NCI-H2029 (cell line): ENCODE data around the gene FRMD4A.

Experiments used
- DNase-seq: peaks from one replicate; lab custom pipeline; 2025; lab: John Stamatoyannopoulos, UW

Gene FRMD4A

GRCh38 chr10:14016011-14016536, 314.6 kb downstream of the FRMD4A start:
- DNase-seq, result no peak

GRCh38 chr10:14014423-14014822, 316.3 kb downstream of the FRMD4A start:
- DNase-seq, result no peak

GRCh38 chr10:14010769-14011574, 319.8 kb downstream of the FRMD4A start:
- no peak for DNase-seq

DNA sequence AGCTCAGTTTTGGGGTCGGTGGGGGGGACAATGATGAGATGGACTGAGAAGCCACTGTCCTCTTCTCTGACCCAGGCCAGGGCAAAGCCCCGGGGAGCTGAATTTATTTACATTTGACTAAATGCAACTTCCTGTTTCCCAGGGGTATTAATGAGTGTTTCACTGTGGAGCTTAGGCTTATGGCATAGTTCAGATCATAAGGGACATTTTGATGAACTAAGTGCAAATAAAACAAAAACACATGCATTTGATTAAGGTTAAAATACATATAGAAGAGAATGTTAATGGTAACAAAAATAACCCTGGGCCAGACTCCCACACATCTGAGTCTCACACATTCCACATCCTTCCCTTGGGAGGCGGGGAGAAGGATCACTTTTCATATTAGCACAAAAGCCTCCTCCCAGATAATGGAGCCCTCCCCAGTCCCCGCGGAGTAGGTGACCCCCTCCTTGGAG, 320.6 kb downstream of the FRMD4A start:
- DNase-seq, result no peak

DNA sequence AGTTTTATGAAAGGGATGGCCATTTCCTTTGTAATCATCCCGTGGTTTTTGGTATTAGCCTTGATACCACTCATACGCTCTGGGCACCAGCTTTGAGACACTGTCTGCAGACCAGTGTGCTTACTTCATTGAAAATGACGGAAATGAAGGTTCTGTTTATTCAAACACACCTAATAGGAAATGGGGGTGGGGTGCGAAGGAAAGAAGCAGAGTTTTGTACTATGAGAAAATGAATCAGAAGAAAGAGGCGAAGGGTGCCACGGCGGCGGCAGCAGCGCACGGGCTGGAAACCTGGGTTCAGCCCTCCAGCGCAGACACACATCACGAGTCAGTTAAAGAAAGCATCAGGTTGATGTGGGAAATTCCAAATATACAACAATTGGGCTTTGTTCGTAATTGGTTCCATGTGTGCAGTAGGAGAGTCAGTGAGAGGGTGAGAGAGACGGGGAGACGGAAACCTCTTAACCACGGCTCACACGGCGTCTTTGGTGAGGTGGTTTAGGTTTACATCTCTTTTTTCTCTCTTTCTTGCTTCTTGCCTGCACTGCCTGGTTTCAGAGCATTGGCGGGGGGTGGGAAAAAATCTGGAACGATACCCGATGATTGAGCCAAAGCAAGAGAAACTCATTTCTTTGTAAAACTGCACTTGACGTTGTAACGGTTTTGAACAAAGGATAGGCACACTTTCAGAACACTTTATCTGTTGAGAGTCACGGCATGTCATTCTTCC, 321.2 kb downstream of the FRMD4A start:
- DNase-seq, result no peak

GRCh38 chr10:14008740-14009080, 322.0 kb downstream of the FRMD4A start:
- DNase-seq, result no peak

GRCh38 chr10:14004536-14004935, 326.2 kb downstream of the FRMD4A start:
- no peak for DNase-seq

DNA sequence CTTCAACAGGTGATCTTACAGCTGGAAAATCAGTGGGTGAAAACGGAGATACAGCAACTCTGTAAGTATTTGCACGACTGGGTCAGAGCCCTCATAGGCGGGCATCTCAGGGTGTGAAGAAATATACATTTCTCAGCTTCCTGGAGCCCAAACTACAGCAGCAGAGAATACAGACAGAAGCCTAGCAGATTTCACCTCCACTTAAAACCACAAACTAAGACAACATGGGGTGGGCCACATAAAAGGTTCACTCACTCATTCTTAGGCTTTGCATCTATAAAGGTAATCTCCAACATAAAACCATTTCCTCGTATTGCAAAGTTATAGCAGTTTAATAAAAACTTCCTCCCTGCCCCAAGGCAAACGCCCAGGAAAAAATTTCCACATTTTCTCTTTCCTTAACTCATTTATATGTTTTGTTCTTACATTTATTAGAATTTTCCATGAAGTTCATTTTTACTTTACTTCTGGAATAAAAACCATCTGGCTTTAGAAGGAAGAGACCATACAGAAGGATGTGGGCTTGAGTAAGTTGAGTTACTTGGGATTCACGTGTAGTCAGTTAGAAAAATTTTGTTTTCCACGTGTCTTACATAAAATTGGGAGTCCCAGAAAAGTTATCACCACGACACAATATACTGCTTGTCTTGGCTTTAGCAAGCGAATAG, 327.1 kb downstream of the FRMD4A start:
- no peak for DNase-seq

- no peak for DNase-seq
Observed at GRCh38 chr10:14001298-14002040, 329.3 kb downstream of the FRMD4A start.

DNA sequence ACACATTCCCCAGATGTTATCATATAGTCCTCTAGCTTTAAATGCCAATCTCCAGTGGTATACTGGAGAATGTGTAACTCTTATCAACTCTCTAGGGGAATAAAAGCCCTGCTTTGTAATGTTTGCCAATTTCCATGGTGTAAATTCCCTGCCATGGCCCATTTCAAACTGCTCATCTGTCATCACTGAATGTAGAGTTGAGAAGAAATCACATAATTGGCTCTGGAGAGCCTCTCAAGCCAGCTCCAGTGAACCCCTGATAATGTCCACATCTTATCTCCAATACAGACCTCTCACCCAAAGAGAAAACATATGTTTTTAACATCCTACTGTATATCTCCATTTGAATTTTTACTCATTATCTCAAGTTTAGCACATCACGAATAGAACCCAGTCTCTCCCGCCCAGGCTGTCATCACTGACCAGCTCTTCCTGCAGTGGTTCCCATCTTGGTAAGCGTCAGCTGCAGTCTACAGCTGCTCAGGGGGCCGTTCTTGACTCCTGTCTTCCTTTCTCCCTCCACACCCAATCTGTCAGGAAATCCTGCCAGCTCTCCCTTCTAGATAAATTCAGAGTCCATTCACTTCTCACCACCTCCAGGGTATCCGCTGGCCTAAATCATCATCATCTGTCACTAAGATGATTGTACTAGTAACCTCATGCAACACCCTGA, 332.4 kb downstream of the FRMD4A start:
- no peak for DNase-seq

- DNase-seq, result no peak
Observed at GRCh38 chr10:13997650-13998049, 333.1 kb downstream of the FRMD4A start.

GRCh38 chr10:13994932-13995331, 335.8 kb downstream of the FRMD4A start:
- no peak for DNase-seq

GRCh38 chr10:13993673-13994089, 337.0 kb downstream of the FRMD4A start:
- DNase-seq, result no peak

GRCh38 chr10:13993169-13993568, 337.6 kb downstream of the FRMD4A start:
- no peak for DNase-seq

GRCh38 chr10:13991353-13991752, 339.4 kb downstream of the FRMD4A start:
- no peak for DNase-seq

DNA sequence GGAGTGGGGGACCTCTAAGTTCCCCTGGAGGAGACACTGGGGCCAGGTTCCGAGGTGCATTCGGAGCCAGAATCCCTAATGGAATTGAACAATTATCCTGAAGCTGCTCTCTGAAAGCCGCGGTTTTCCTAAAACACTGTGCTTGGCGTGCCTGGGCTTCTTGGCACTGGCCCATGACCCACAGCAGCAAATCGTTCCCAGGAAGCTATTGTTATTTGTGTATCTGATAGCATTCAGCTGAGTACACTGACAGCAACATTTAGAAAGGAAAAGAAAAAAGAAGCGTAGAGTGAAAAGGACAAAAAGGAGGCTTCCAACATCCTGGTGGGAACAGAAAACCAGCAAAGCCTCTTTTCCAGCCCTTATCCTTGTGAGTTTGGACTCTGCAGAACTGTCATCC, 339.8 kb downstream of the FRMD4A start:
- DNase-seq, result no peak

DNA sequence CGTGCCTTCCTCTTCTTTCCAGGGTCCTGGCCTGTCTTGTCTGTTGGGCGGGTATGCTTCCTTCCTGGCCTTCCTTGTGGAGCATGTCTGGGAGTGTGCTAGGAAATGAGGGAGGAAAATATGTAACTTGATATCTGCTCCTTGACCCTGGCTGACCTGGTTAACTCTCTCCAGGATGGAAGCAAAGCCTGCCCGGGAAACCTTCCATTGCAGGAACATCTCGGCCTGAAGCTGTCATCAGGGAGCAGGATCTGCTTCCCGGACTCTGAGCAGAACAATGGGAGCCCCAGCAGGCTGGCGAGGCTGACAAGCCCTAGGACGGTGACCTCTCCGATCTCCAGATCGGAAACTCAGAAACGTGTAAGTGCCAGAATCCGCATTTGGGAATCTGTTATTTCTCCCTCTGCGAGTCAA, 340.3 kb downstream of the FRMD4A start:
- DNase-seq, result no peak

DNA sequence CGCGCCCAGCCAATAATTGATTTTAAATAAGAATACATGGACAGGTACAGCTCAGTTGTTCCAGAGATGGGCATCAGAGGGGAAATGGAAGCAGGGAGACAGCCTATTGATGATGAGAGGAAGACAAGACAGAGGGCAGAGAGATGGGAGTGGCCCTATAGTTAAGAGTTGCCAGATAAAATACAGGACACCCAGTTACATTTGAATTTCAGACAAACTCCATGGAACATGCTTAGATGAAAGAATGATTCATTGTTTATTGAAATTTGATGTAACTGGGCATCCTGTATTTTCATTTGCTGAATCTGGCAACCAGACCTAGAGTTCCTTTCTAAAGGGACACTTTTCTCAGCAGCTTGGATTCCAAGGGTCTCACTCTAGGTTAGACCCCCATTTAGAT, 341.1 kb downstream of the FRMD4A start:
- DNase-seq, result no peak

DNA sequence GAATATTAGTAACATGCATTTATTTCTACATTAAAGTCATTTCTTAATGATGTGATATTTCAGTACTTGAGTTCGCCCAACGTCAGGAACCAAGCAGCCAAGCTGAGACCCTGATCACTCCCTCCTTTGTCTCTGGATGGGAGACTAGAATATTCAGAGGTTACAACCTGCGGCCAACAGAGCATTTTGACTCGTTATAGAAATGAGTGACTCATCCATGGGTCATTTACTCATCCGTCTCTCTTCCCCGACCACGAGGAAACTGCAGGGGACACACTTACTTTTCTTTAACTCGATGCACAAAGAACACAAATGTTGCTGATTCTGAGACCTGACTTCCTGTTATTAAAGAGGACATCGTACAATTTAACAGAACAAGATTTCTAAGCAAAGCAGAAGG, 343.3 kb downstream of the FRMD4A start:
- no peak for DNase-seq

DNA sequence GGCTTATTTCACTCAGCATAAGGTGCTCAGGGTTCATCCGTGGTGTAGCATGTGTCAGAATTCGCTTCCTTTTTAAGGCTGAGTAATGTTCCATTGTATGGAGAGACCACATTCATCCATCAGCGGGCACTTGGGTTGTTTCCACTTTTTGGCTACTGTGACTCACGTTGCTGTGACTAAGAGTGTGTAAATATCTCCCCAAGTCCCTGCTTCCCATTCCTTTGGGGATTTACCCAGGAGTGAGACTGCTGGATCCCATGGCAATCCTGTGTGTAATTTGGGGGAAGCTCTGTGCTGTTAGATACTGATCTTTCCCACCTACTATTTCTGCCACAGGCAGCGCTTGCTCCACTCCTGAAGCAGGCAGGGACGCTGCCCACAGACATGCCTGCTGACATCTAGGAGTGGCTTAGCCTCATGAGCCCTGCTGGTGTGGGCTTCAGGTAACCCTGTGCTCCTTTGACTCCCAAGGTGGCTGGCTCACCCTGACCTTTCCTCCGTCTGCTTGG, 346.0 kb downstream of the FRMD4A start:
- no peak for DNase-seq

DNA sequence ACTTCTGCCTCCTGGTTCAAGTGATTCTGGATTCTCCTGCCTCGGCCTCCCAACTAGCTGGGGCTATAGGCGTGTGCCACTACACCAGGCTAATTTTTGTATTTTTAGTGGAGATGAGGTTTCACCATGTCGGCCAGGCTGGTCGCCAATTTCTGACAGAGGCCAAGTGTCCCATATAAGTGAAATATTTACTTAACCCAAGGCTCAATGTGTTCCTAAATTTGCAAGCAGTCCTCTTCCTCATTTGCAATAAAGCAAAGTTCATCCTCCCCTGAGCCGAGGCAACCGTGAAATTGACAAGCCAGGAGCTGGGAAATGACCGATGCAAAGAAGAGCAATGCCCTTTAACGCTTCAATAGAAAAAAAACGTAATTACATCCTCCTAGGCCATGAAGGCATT, 347.7 kb downstream of the FRMD4A start:
- no peak for DNase-seq
